Panc1 (cell line): ENCODE data around the gene PSKH1. TPM values are rescaled to one million over a fixed set of nuclear protein-coding genes. Genes with fewer than 3 reads are reported as not detected.

ENCODE experiments used
- ATAC-seq: fragments of 200-7000 bp; cut with Tn5 transposase; 2 replicates; pipeline ENCODE4 v1.9.1; 2020; ENCODE audit warnings: mild to moderate bottlenecking, moderate library complexity
- BruUV-seq: library from RNA; stranded (reverse); fragments of 400-500 nt; replicated peaks from 2 replicates; lab custom pipeline; 2021; lab: Mats Ljungman, UMichigan
- CTCF ChIA-PET: fragments of 300-600 bp; sonication (Branson Sonifier 250); formaldehyde crosslinking; loops from one replicate; lab custom pipeline; 2022; ENCODE audit warnings: antibody characterized with exemption; lab: Charles Lee
- POLR2A ChIA-PET: fragments of 300-600 bp; sonication (Branson Sonifier 250); formaldehyde crosslinking; loops from one replicate; lab custom pipeline; 2022; ENCODE audit warnings: antibody characterized with exemption; lab: Charles Lee
- DNase-seq: peaks from one replicate; pipeline ENCODE4 v3.0.0-alpha.2; 2010; ENCODE audit warnings: low read depth, low spot score
- H3K27ac ChIP-seq: 2 replicates; pipeline ENCODE4 v1.5.1; 2011; ENCODE audit warnings: mild to moderate bottlenecking, low read length, inconsistent platforms
- H3K27me3 ChIP-seq: fragments of 200-500 bp; sonication (Bioruptor generic); 2 replicates; pipeline ENCODE4 v1.6.0; 2014; ENCODE audit warnings: low read length, inconsistent platforms; ENCODE audit not compliant: control insufficient read depth, insufficient read depth
- H3K36me3 ChIP-seq: fragments of 200-500 bp; sonication (Bioruptor generic); 2 replicates; pipeline ENCODE4 v1.5.1; 2014; ENCODE audit warnings: inconsistent platforms, mild to moderate bottlenecking, low read length, moderate library complexity; ENCODE audit not compliant: control insufficient read depth, insufficient read depth
- H3K4me1 ChIP-seq: 2 replicates; pipeline ENCODE4 v1.5.1; 2011; ENCODE audit warnings: inconsistent platforms, mild to moderate bottlenecking, low read length, moderate library complexity; ENCODE audit not compliant: control insufficient read depth, insufficient read depth
- H3K4me3 ChIP-seq, 2 experiments: 2 replicates each; pipeline ENCODE4 v1.5.1; 2011 to 2012; ENCODE audit warnings: low read depth in 2 of 2, low read length in 2 of 2, mild to moderate bottlenecking in 2 of 2, inconsistent platforms in 1 of 2, moderate library complexity in 1 of 2
- H3K9me3 ChIP-seq: fragments of 200-500 bp; sonication (Bioruptor generic); 2 replicates; pipeline ENCODE4 v1.5.1; 2014; ENCODE audit warnings: low read depth, mild to moderate bottlenecking, inconsistent platforms, low read length, moderate library complexity; ENCODE audit not compliant: control insufficient read depth, insufficient read depth
- CTCF ChIP-seq: fragments of 450-650 bp; IDR thresholded peaks from 2 replicates; pipeline ENCODE4 v1.5.1; 2017; ENCODE audit warnings: mild to moderate bottlenecking
- POLR2AphosphoS5 ChIP-seq: IDR thresholded peaks from 2 replicates; pipeline ENCODE4 v1.6.1; 2012; ENCODE audit warnings: mild to moderate bottlenecking, low read depth, low read length, moderate library complexity
- REST ChIP-seq, 2 experiments: IDR thresholded peaks; 2 replicates each; pipeline ENCODE4 v1.6.1; 2011 to 2012; ENCODE audit warnings: low read depth in 2 of 2, control low read depth in 1 of 2, low read length in 1 of 2, mild to moderate bottlenecking in 1 of 2, moderate library complexity in 1 of 2; ENCODE audit not compliant: insufficient read depth in 1 of 2
- SIN3A ChIP-seq: IDR thresholded peaks from 2 replicates; pipeline ENCODE4 v1.6.1; 2012; ENCODE audit warnings: low read depth, mild to moderate bottlenecking, low read length, moderate library complexity, borderline replicate concordance; ENCODE audit not compliant: insufficient read depth
- TCF7L2 ChIP-seq: IDR thresholded peaks from 2 replicates; pipeline ENCODE4 v1.6.1; 2011; ENCODE audit warnings: mild to moderate bottlenecking, low read depth, low read length, inconsistent platforms
- in situ Hi-C: cut with HindIII; loops from 2 replicates; pipeline ENCODE4 v1.10.0; 2016; ENCODE audit warnings: low sequenced_read_pairs, low pct_unique_long_range_greater_than_20kb
- intact Hi-C: fragments of 100-400 bp; cut with micrococcal nuclease; formaldehyde crosslinking; loops from one replicate; pipeline ENCODE4 v1.10.0; 2022; ENCODE audit not compliant: unreplicated experiment
- total RNA-seq: library from RNA; stranded (reverse); gene quantifications from one replicate; pipeline ENCODE4 v1.2.1, GENCODE V29; 2021; ENCODE audit not compliant: unreplicated experiment

Gene PSKH1
- total RNA-seq, 1 experiment from 2014 or later: 17.8 TPM

- no peak overlapping the region for H3K4me3 ChIP-seq
- no TSS peak for BruUV-seq
- no peak for DNase-seq
- no peak overlapping the region for H3K27ac ChIP-seq
- intact Hi-C loops (no loop called here), in situ Hi-C loops (no loop called here)
- H3K27me3 ChIP-seq: no peaks in the 10 kb centered on the region
- POLR2A ChIA-PET: no interaction called here
- H3K36me3 ChIP-seq: no peaks in the 10 kb centered on the region
- ATAC-seq: no peak
- CTCF ChIA-PET: no interaction called here
- H3K4me1 ChIP-seq: no peaks in the 10 kb centered on the region; the same call in 1 of the 2 replicates
- H3K9me3 ChIP-seq: no peaks in the 10 kb centered on the region
- TF ChIP-seq TCF7L2: no peak
- no peak for TF ChIP-seq REST (IDR thresholded peaks at IDR 0.05; ENCODE audit: insufficient read depth in 1 of 2, low read depth in 2 of 2, low read length in 1 of 2)
- TF ChIP-seq SIN3A: no peak
- TF ChIP-seq CTCF: no peak
- TF ChIP-seq POLR2AphosphoS5: no peak
These were observed 29.7 kb downstream of the PSKH1 start for GRCh38 chr16:67922740-67923139.

- intact Hi-C loops (no loop called here), in situ Hi-C loops (no loop called here)
- DNase-seq (no peak), ATAC-seq (no peak)
- no peak overlapping the region for H3K27ac ChIP-seq
- H3K27me3 ChIP-seq: no peaks in the 10 kb centered on the region
- BruUV-seq: no TSS peak
- no peaks in the 10 kb centered on the region for H3K4me1 ChIP-seq
- TF ChIP-seq POLR2AphosphoS5 (no peak), SIN3A (no peak), REST (IDR thresholded peaks at IDR 0.05; ENCODE audit: insufficient read depth in 1 of 2, low read depth in 2 of 2, low read length in 1 of 2) (no peak), TCF7L2 (no peak), CTCF (no peak)
- POLR2A ChIA-PET: no interaction called here
- no peaks in the 10 kb centered on the region for H3K36me3 ChIP-seq
- H3K9me3 ChIP-seq: no peaks in the 10 kb centered on the region
- CTCF ChIA-PET: no interaction called here
- no peak overlapping the region for H3K4me3 ChIP-seq
These were observed 30.5 kb downstream of the PSKH1 start for GRCh38 chr16:67923414-67924116.
